ENCODE measurements around the gene TOM1L1. TPM values are rescaled to one million over a fixed set of nuclear protein-coding genes. Genes with fewer than 3 reads are reported as not detected.

Gene TOM1L1
- total RNA-seq, 4 donors from 2014 or later, result 2.3 to 4.7 (median 4.2) TPM

DNA sequence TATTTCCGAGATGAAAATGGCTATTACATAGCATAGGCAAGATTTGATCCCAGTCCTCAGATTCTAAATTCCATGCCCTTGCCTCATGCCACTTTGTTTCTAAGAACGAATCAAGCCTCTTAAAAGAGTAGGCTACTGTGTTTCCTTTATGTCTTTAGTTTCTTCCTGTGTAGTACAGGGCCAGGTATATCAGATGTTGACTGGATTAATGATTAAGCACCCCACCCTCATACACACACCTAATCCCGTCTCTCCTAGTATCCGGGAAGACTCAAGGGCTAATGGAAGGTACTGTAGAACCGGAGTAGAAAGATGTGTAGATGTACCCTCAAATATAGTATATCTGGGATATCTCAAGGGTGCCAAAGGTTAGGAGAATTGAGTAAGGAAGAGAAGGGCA lies 6.7 kb downstream of the TOM1L1 start:
- H3K36me3 ChIP-seq, result no peaks in the 10 kb centered on the region
- in situ Hi-C loops (cut with MboI; ENCODE audit: low sequenced_read_pairs in 4 of 4), result no loop called here
- no peak for ATAC-seq

DNA sequence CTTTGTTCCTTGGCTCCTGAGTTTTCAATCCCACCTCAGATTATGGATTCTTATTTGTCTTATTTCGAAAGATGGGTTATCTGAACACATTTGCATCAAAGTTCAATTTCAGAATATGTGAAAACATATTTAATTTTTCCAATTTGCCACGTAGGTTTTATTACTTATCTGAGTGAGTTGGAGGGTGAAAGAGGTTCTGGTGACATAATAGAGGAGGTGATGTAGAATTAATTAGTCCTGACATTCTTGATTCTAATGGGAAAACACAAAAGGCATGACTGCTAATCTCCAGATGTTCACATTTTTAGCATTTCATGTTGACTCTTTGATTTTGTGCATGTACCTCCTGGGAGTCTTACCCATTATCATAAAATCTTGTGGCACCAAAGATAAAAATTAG lies 9.1 kb downstream of the TOM1L1 start:
- in situ Hi-C loops (cut with MboI; ENCODE audit: low sequenced_read_pairs in 4 of 4), result no loop called here
- no peak for ATAC-seq
- H3K36me3 ChIP-seq, result no peaks in the 10 kb centered on the region

More for the DNA sequence above, 6.7 kb downstream of the TOM1L1 start:
- Histone ChIP-seq H3K4me3 (no peak overlapping the region), H3K27me3 (no peaks in the 10 kb centered on the region), H3K27ac (no peak overlapping the region), H3K4me1 (no peaks in the 10 kb centered on the region), H3K9me3 (no peaks in the 10 kb centered on the region)
- intact Hi-C loops (cut with DNase I; ENCODE audit: low total_unique reads), result no loop called here
- no peak for DNase-seq
- TF ChIP-seq POLR2A (IDR thresholded peaks at IDR 0.05), result no peak
- TF ChIP-seq, protein P1, sequence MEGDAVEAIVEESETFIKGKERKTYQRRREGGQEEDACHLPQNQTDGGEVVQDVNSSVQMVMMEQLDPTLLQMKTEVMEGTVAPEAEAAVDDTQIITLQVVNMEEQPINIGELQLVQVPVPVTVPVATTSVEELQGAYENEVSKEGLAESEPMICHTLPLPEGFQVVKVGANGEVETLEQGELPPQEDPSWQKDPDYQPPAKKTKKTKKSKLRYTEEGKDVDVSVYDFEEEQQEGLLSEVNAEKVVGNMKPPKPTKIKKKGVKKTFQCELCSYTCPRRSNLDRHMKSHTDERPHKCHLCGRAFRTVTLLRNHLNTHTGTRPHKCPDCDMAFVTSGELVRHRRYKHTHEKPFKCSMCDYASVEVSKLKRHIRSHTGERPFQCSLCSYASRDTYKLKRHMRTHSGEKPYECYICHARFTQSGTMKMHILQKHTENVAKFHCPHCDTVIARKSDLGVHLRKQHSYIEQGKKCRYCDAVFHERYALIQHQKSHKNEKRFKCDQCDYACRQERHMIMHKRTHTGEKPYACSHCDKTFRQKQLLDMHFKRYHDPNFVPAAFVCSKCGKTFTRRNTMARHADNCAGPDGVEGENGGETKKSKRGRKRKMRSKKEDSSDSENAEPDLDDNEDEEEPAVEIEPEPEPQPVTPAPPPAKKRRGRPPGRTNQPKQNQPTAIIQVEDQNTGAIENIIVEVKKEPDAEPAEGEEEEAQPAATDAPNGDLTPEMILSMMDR (IDR thresholded peaks at IDR 0.05 in 4 of 5, conservative IDR thresholded peaks at IDR 0.05 in 1 of 5), result no peak

DNA sequence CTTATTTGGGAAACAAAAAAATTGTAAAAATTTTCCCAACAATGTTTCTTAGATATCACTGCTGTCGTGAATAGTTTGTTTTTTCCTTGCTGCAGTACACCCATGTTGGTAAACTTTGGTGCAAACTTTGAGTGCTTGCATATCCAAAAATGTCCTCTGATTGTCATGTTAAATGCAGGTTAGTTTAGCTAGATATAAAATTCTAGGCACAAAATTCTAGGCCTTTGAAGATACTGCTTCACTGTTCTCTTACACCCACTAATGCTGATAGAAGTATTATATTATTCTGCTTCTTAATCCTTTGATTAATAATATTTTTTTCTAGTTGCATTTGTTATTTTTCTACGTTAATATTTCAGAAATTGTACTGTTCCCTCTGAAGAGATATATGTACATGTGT lies 16.1 kb downstream of the TOM1L1 start:
- intact Hi-C loops (cut with DNase I; ENCODE audit: low total_unique reads) (no loop called here), in situ Hi-C loops (cut with MboI; ENCODE audit: low sequenced_read_pairs in 4 of 4) (no loop called here)
- Histone ChIP-seq H3K27me3 (no peaks in the 10 kb centered on the region), H3K27ac (no peak overlapping the region), H3K36me3 (no peaks in the 10 kb centered on the region), H3K4me3 (no peak overlapping the region), H3K4me1 (no peaks in the 10 kb centered on the region), H3K9me3 (no peaks in the 10 kb centered on the region)
- no peak for DNase-seq
- ATAC-seq, result no peak
- TF ChIP-seq, protein P1 (IDR thresholded peaks at IDR 0.05 in 4 of 5, conservative IDR thresholded peaks at IDR 0.05 in 1 of 5), result no peak
- no peak for TF ChIP-seq POLR2A (IDR thresholded peaks at IDR 0.05)

More for the DNA sequence above, 9.1 kb downstream of the TOM1L1 start:
- intact Hi-C loops (cut with DNase I; ENCODE audit: low total_unique reads), result no loop called here
- H3K27me3 ChIP-seq, result no peaks in the 10 kb centered on the region
- no peak for DNase-seq
- no peaks in the 10 kb centered on the region for H3K4me1 ChIP-seq
- H3K27ac ChIP-seq, result no peak overlapping the region
- H3K9me3 ChIP-seq, result no peaks in the 10 kb centered on the region
- no peak overlapping the region for H3K4me3 ChIP-seq
- no peak for TF ChIP-seq POLR2A (IDR thresholded peaks at IDR 0.05)
- TF ChIP-seq, protein P1 (IDR thresholded peaks at IDR 0.05 in 4 of 5, conservative IDR thresholded peaks at IDR 0.05 in 1 of 5), result no peak

GRCh38 chr17:54919425-54919824 lies 18.8 kb downstream of the TOM1L1 start:
- intact Hi-C loops (cut with DNase I; ENCODE audit: low total_unique reads), result no loop called here
- Histone ChIP-seq H3K27me3 (no peaks in the 10 kb centered on the region), H3K9me3 (no peaks in the 10 kb centered on the region), H3K27ac (no peak overlapping the region), H3K4me1 (no peaks in the 10 kb centered on the region), H3K36me3 (no peaks in the 10 kb centered on the region), H3K4me3 (no peak overlapping the region)
- TF ChIP-seq, protein P1 (IDR thresholded peaks at IDR 0.05 in 4 of 5, conservative IDR thresholded peaks at IDR 0.05 in 1 of 5), result no peak
- no peak for TF ChIP-seq POLR2A (IDR thresholded peaks at IDR 0.05)
- in situ Hi-C loops (cut with MboI; ENCODE audit: low sequenced_read_pairs in 4 of 4), result no loop called here
- no peak for DNase-seq
- ATAC-seq, result no peak

- H3K27me3 ChIP-seq, result no peaks in the 10 kb centered on the region
- no peaks in the 10 kb centered on the region for H3K36me3 ChIP-seq
- no peak for DNase-seq
- H3K9me3 ChIP-seq, result no peaks in the 10 kb centered on the region
- intact Hi-C loops (cut with DNase I; ENCODE audit: low total_unique reads) (no loop called here), in situ Hi-C loops (cut with MboI; ENCODE audit: low sequenced_read_pairs in 4 of 4) (no loop called here)
- no peak overlapping the region for H3K27ac ChIP-seq
- H3K4me3 ChIP-seq, result no peak overlapping the region
- H3K4me1 ChIP-seq, result no peaks in the 10 kb centered on the region
- TF ChIP-seq, protein P1 (IDR thresholded peaks at IDR 0.05 in 4 of 5, conservative IDR thresholded peaks at IDR 0.05 in 1 of 5), result no peak
- TF ChIP-seq POLR2A (IDR thresholded peaks at IDR 0.05), result no peak
- ATAC-seq, result no peak
Observed at GRCh38 chr17:54920819-54921218, 20.2 kb downstream of the TOM1L1 start.

All from gastrocnemius medialis (tissue), 4 donors.